ENCODE data around the gene VWA1.

The VWA1 gene, protein sequence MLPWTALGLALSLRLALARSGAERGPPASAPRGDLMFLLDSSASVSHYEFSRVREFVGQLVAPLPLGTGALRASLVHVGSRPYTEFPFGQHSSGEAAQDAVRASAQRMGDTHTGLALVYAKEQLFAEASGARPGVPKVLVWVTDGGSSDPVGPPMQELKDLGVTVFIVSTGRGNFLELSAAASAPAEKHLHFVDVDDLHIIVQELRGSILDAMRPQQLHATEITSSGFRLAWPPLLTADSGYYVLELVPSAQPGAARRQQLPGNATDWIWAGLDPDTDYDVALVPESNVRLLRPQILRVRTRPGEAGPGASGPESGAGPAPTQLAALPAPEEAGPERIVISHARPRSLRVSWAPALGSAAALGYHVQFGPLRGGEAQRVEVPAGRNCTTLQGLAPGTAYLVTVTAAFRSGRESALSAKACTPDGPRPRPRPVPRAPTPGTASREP

DNA sequence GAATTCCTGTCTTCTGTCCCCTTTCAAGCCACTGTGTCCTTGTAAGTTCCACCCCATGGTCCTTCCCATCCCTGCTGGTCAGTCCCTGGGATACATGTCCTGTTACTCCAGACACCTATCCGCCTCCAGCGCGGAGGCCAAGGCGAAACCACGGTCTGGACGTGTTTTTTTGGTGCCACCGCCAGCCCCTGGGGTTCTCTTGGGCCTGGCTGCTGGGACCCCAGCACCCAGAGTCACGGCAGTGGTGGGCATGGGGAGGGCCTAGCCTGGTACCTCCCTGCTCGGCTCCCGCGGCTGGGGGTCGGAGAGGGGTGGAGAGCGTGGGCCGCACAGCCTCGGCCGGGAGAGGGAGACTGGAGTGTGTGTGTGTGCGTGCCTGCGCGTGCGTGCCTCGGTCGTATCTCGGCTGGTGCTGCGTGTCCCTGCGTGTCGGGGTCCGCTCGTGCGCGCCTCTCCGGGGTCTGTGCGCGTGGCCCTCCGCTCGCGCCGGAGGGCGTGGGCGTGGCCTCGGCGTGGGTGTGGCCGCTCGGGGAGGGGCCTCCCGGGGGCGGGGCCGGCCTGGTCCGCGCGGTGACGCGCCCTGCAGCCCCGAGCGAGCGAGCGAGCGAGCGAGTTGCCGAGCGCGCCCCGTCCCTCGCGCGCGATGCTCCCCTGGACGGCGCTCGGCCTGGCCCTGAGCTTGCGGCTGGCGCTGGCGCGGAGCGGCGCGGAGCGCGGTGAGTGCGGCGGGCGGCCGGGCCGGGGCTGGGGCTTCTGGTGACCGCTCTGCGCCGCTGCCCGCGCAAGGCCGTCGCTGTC lies at the start of gene VWA1:
Gene VWA1, plus strand, starts transcription at position 585 of the 798 bp plus-strand sequence. Its CDS starts 59 bp downstream, at position 644.
- DNase-seq (ENCODE audit: low read depth, low spot score), result no peak

DNA sequence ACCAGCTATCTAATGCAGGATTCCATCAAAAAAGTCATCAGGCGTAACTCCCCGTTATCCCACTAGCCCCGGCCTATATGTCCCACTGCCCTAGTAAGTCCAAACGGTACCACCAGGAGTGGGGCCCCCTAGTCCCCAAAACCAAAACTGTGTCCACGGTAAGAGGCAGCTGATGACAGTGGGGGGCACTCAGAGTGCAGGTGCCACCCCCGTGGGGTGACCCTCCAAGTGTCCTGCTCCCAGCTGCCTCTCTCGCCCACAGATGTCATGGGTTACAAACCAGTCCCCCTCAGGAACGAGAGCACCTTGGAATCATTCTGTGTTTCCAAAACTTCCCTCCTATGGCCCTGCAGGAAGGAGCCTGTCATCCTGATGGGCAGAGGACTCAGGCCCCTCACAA lies 49.6 kb upstream of the VWA1 start:
- DNase-seq (ENCODE audit: low read depth, low spot score), result no peak

DNA sequence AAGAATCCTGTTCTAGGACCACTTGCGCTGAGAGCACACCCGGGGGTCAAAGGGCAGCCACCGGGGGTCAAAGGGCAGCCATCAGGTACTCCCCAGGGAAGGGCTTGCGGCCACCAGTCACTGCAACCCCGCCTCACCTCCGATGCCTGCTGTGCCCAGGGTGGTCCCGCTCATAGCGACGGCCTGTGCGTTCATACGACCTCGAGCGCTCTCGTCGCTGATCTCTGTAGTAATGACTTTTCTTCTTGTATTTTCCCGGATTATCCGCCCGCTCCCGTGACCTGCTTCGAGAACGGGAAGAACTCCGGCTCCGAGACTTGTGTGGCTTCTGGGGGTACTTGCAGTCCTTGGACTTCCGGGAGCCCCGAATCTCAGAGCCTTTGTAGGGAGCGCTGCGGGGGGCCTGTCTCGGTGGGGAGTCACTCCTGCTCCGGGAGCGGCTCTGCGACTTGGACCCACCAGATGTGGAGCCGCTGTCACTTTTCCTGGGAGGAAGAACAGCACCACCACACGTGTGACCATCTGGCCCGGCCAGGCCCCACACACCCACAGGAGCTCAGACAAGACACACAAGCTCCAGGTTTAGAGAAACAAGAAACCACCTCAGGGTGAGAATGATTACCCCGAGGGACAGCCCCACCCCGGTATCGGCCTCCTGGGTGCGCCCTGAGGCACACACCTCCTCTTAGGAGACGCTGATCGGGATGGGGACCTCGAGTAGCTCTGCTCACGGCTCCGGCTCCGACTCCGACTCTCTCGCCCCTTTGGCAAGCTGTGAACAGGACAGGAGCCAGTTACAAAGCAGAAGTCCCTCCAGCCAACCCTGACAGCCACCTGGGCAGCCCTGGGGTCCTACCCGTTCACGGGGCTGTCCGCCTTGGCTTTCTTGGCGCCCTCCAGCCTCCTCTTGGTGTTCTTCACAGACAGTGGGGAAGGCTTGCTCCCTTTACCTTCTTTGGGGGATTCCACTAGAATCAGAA lies 48.1 kb upstream of the VWA1 start:
- no peak for DNase-seq (ENCODE audit: low read depth, low spot score)

DNA sequence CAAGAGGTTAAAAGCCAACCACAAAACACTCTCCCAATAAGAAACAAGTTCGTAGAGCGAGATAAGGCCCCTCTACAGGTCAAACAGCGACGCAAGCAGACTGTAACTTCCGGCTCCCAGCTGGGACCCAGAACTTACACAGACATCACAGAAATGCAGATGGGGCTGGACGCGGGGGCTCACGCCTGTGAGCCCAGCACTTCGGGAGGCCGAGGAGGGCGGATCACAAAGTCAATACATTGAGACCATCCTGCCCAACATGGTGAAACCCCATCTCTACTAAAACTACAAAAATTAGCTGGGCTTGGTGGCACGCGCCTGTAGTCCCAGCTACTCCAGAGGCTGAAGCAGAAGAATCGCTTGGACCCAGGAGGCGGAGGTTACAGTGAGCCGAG lies 47.4 kb upstream of the VWA1 start:
- no peak for DNase-seq (ENCODE audit: low read depth, low spot score)

DNA sequence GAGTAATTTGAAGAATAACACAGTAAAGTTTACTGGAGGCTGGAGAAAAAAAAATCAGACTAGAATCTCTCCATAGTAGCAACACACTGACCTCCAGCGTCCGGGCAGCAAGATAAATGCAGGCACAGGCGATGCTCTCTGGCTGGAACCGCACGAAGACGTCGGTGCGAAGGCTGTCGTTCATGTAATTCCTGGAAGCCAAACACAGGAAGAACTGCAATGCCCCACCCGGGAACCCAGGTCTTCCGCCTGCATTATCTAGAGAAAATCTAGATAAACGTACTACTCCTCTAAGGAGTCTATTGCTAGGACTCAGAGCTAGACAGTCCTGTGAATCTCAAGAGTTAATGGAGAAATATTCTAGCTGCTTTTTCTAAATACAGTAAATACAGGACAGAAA lies 44.8 kb upstream of the VWA1 start:
- DNase-seq (ENCODE audit: low read depth, low spot score), result no peak

DNA sequence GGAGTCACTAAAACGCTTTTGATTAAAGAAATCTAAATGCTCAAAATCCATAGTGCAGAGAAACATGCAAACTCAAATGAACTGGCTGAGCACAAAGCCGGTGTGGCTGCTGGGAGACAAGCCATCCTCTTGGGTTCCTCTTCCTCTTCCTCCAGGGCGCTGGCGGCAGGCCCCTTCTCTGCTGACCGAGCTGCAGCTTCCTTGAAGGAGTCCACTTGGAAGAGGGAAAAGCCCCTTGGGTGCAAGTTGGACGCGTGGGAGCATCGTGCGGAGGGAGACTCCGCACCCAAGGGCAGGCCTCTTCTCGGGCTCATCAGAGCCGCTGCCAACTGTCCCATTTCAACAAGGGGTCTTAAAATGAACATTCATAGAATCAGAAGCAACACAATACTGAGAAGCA lies 44.3 kb upstream of the VWA1 start:
- DNase-seq (ENCODE audit: low read depth, low spot score), result no peak

DNA sequence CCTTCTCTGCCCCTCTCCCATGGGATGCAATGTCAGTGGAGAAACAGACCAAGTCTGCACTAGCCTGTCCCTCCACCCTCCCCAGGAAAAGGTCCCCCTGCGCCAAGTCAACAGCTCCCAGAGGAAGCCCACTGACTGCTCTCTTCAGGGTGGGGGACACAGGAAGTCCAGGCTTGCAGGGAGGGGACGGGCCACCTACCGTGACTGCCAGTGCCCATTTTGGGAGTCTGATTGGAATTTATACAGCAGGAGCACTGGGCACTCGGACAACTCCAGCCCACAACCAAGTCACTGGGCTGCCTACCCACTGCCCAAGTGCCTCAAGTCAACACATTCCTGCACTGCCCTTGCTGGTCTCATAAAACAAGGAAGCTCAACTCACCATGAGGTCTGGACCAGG lies 42.5 kb upstream of the VWA1 start:
- DNase-seq (ENCODE audit: low read depth, low spot score), result no peak

DNA sequence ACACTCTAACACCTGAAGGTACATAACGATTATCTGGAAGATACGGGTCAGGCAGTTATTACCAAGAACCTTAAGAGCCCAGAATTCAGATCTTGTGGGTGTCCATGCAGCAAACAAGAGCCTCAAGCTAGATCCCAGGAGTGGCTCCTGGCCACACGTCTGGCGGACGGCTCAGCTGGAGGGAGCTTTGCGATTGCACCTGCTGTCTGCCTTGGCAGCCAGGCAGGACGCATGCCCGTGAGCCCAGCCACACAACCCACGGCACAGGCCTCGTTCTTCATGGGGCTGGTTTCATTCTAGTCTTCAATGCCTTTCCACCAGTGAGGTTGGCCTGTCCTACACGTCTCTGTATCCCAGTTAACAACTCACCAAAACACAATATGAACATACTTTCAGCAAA lies 42.1 kb upstream of the VWA1 start:
- no peak for DNase-seq (ENCODE audit: low read depth, low spot score)

DNA sequence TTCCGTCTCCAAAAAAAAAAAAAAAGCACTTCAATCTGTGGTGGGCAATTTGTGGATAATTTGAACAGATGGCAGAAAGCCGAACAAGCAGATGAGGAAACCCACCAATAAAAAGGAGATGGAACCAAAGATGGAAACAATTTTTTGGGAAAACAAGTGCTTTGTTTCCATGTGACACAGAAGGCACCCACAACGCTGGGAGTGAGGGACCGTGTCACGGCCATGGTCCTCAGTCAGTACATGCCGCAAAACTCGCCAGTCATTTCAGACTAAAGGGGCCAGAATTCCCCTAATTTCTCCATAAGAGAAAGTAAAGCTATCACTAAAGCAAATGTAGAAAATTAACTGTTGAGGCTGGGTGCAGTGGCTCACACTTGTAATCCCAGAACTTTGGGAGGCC lies 41.4 kb upstream of the VWA1 start:
- no peak for DNase-seq (ENCODE audit: low read depth, low spot score)

DNA sequence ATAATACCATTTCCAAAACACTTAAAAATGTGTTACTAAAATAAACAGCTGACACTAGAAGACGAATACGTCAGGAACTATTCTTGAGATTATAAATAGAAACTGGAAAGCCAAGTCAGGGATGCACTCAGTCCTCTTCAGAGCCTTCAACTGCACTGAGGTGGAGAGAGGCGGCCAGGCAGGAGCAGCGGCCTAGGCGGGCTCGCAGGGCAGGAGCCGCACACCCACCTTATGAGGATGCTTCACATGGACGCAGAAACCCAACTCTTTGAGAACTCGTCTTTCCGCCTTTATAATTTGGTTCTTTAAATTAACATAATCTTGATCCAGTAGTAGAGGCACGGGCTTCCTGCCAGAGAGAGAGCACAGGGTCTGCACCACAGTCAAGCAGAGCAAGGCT lies 40.3 kb upstream of the VWA1 start:
- no peak for DNase-seq (ENCODE audit: low read depth, low spot score)

DNA sequence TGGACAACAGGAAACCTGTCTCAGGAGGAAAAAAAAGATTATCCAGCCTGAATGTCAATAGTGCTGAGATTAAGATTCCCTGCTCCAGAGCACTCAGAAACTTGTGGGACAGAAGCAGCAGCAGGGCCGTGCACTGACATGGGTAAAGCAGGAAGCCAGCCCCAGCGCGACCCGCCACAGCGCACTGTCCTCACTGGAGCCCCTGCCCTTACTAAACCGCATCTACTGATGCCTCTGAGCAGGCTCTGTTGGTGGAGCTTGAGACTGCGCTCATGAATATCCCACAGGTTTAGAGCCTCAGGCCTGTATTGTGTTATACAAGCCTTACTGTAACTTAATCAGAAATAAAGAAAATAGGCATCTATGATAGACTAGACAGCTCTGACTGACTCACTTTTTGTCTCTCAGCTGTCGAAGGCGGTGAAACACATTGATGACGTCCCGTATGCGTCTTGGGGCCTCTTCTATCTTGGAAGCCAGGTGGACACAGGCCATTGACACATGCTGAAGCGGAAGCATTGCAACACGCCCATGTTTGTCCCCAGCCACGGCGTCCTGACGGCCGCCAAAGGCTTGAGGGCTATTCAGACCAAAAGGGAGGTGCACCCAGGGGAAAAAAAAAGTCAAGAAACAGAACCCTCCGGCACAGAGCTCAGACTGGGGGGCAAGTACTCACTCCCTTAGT lies 37.5 kb upstream of the VWA1 start:
- no peak for DNase-seq (ENCODE audit: low read depth, low spot score)

DNA sequence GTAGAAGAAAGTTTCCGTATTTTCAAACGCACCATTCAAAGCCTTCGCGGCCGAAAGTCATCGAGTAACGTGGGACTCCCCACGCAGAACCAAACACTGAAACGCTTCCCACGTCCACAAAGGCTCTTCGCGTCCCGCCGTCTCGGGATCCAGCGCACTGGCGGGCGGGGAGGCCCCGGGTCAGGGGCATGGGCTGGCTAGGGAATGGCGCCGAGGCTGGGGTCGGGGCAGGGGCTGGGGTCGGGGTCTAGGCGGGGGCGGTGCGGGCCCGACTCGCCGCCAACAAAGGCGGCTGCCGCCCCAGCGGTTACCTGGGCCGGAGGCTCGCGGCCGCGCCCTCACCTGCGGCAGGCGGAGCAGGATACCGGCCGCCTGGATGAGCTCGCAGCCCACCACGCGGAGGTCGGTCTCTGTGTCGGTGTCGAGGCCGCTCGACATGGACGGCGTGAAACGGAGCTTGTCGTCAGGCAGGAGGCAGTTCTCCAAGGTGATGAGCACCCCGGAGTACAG lies 36.8 kb upstream of the VWA1 start:
- no peak for DNase-seq (ENCODE audit: low read depth, low spot score)

DNA sequence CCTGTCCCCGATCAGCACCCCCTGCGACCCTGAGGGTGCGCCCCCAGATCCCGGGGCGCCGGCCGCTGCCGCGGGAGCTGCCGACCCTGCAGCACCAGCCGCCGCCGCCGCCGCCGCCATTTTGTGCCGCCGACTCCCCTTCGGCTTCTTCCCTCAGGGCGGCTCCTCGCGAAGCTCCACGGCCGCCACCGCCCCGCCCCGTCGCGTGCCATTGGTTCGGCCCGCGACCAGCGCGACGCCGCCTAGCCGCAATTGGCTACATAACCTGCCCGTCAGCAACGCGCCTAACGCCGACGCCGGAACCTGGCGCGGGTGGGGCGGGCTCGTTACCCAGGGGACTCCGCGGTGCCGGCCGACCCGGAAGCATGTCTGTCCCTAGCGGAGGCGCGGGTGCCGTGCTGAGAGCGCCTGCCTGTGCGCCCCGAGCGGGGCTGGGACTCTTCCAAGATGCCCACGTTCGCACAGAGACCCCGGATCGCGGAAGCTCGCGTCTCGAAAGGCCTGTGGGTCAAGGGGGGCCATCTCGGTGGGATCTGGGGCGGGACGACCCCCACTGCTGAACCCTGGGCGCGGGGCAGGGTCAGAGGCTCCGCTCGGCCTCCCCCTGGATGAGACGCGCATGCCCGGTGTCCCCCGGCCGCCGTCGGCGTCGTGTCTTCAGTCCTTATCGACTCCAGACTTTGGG lies 36.2 kb upstream of the VWA1 start, which contains the start of gene CCNL2:
Gene CCNL2, minus strand, starts transcription at position 149 of the 685 bp plus-strand sequence. Its CDS starts 29 bp downstream, at position 120.
- peak; percentile 96 for DNase-seq (ENCODE audit: low read depth, low spot score)

DNA sequence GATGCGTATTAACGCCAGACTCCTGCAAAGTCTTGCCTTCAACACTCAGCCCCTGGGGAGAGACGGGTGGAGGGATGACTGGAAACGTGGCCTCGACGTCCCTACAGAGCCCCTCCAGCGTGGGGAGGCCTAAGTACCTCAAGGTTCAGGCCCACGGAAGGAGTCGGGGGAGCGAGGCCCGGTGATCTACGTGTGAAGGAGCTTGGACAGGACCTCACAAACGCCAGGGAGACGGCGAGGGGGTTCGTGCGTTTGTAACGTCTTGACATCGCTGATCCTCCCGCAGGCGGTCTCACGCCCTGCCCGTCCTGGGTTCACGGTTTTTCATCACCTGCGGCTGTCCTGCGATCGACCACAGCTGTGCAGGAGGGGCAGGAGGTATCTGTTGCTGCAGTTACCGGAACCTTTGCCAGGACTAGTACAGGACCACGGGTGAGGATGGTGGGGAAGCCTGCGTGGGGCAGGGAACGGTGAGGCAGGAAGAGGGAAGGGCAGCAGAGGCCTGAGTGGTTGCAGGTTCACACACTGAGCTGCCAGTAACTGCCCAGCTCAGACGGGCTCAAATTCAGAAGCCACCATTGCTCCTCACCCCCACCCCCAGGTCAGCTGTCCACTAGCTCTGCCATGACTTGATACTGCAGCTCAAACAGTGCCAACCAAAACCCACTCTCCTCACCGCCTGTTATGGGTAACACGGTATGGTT lies 35.5 kb upstream of the VWA1 start:
- no peak for DNase-seq (ENCODE audit: low read depth, low spot score)

DNA sequence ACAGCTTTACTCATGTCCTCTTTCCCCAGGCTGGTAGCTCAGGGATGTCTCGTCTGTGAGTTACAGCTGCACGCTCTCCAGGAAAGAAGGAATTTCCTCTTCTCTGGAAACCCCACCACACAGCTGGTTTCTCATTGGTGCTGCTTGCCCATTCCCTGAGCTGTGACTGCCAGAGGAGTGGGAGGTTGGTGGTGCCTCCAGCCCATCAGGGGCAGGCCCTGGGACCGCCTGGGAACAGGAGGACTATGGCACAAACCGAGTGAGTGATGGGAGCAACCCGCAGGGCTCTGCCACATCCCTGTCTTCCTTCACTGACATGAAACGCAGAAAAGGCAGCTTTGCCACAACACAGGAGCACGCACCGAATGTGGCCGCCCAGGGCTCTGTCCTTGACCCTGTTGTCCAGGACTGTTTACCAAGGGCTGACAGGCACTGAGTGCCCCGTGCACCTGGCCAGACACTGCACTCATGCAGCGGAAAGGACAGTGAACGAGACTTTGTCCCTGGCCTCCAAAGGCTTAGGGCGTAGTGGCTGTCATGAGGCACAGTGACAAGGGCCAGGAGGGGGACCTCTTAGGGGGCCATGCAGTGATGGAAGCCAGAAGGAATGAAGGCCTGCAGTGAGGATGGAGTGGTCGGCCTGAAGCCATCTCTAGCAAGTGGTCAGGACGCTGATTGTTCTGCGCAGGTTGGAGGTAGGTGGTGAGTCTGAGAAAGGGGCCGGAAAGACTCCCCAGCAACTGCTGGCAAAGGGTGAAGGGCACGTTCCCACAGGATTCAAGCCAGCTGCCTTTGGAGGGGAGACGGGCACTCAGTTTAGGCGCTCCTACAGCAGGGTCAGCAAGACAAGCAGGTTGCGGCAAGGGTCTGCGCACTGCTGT lies 34.7 kb upstream of the VWA1 start:
- DNase-seq (ENCODE audit: low read depth, low spot score), result no peak

DNA sequence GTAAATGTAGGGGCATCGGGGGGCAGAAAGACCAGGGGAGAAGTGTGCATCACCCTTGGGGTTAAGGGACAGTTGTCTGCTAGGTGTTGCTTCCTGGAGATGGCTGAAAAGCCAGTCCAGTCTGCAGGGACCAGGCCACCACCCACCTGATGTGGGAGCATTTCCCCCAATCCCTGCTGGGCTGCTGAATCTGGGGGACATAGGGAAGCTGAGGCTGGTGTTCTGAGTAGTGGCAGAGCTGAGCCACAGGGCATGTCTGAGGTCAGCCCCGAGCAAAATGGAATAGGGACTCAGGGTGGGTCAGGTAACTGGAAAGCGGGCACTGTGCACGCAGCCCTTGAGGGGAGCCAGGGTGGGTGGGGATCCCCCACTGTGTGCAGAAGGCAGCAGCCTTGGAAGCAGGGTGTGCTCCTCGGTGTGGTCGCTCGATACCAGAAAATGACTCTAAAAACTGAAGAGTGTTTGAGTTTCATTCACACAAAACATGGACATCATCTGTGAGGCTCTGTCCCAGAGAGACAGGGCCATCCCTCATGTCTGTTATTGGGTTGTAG lies 34.0 kb upstream of the VWA1 start:
- no peak for DNase-seq (ENCODE audit: low read depth, low spot score)

DNA sequence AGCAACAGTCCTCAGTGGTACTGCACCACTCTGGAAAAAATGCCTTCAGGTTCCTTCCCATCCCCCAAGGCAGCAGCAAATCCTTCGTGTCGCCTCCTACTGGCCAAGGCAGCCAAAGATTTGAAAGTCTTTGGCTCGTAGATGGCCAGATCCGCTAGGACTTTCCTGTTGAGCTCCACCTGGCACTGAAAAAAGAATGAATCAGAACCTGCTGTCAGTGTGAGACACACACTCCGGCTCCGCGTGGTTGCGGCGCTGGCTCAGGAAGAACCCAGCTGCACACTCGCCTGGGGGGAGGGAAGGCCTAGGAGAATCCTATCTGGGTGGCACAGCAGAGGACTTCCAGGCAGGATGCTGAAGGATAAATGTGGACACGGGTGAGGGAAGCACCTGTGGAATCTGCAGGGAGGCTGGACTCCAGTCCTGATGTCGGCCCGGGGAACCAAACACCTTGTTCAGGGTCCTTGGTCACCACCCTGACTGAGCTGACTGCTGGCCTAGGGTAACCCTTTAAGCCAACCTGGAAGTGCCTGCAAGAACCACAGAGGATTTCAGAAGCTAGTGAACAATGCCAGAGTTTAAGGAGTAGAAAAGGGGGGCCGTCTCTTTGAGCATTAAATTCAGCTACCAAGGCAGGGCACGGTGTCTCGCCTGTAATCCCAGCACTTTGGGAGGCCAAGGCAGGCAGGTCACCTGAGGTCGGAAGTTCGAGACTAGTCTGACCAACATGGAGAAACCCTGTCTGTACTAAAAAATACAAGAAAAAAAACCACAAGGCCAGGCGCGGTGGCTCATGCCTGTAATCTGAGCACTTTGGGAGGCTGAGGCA lies 33.2 kb upstream of the VWA1 start:
- peak; percentile 17 for DNase-seq (ENCODE audit: low read depth, low spot score)
